ENCODE data around the gene PDE6B. TPM values are rescaled to one million over a fixed set of nuclear protein-coding genes. Genes with fewer than 3 reads are reported as not detected.
A peak's percentile ranks its signal among the peaks of the same experiment; 100 is the strongest.

PDE6B gene
- not detected in 2 replicates for total RNA-seq

GRCh38 chr4:624705-625590, at the start of gene PDE6B:
TSS of gene PDE6B (plus strand) at chr4:625573. CDS start at chr4:625627, 54 bp downstream.
- H3K27me3 ChIP-seq (ENCODE audit: insufficient read depth, low read length) = no peaks in the 10 kb centered on the region
- no peak within 1 kb of the TSS for H3K4me3 ChIP-seq (ENCODE audit: insufficient read depth, low read length)
- no peaks in the 10 kb centered on the region for H3K79me2 ChIP-seq (ENCODE audit: insufficient read depth, low read length)
- no peaks in the 10 kb centered on the region for H4K20me1 ChIP-seq (ENCODE audit: insufficient read depth, low read length)
- H3K4me2 ChIP-seq (ENCODE audit: insufficient read depth, low read length) = no peak within 1 kb of the TSS
- no peaks in the 10 kb centered on the region for H3K36me3 ChIP-seq (ENCODE audit: insufficient read depth, low read length)
- H3K27ac ChIP-seq (ENCODE audit: low read depth, low read length) = no peak within 1 kb of the TSS
- TF ChIP-seq, protein P1, sequence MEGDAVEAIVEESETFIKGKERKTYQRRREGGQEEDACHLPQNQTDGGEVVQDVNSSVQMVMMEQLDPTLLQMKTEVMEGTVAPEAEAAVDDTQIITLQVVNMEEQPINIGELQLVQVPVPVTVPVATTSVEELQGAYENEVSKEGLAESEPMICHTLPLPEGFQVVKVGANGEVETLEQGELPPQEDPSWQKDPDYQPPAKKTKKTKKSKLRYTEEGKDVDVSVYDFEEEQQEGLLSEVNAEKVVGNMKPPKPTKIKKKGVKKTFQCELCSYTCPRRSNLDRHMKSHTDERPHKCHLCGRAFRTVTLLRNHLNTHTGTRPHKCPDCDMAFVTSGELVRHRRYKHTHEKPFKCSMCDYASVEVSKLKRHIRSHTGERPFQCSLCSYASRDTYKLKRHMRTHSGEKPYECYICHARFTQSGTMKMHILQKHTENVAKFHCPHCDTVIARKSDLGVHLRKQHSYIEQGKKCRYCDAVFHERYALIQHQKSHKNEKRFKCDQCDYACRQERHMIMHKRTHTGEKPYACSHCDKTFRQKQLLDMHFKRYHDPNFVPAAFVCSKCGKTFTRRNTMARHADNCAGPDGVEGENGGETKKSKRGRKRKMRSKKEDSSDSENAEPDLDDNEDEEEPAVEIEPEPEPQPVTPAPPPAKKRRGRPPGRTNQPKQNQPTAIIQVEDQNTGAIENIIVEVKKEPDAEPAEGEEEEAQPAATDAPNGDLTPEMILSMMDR (IDR thresholded peaks at IDR 0.05; ENCODE audit: extremely low read depth, low read depth, low read length) = no peak
- no peaks in the 10 kb centered on the region for H3K9me3 ChIP-seq (ENCODE audit: low read depth, low read length)
- H2AFZ ChIP-seq (ENCODE audit: low read length) = no peak within 1 kb of the TSS
- no peaks in the 10 kb centered on the region for H3K4me1 ChIP-seq (ENCODE audit: insufficient read depth, low read length)
- DNase-seq (ENCODE audit: insufficient read length, low spot score, missing footprints) = peak; percentile 72

DNA sequence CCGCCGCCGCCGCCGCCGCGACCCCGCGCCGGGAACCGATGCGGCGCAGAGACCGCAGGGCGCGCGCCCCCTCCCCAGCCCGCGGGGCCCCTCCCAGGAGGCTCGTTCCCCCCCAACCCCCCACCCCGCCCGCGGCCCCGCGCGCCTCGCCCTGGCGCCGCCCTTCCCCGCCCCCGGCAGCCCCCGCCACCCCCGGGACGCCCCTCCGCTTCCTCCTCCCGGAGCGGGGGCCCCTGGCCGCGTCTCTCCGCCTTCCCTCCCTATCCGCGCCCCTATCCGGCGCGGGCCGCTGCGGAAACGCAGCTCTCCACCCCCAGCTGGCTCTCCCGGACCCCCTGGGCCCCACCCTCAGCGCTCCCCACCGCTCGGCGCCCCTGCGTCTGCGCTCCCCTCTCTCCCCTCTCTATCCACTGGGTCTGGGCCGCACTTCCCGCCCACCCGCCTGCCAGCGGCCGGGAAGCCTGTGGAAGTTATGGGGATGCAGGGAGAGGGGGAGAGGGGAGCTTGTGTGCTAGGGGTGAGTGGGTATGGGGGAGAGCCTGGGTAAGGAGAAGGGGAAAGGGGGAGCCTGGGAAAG, 49.0 kb upstream of the PDE6B start, which contains the start of gene TMEM271:
Gene TMEM271 (minus strand): TSS at position 51 of the 577 bp plus-strand sequence. CDS start 233 bp downstream, outside the sequence.
- H3K27ac ChIP-seq (ENCODE audit: low read depth, low read length) = no peak within 1 kb of the TSS
- DNase-seq (ENCODE audit: insufficient read length, low spot score, missing footprints) = peak; percentile 83
- no peaks in the 10 kb centered on the region for H3K79me2 ChIP-seq (ENCODE audit: insufficient read depth, low read length)
- no peaks in the 10 kb centered on the region for H4K20me1 ChIP-seq (ENCODE audit: insufficient read depth, low read length)
- H3K27me3 ChIP-seq (ENCODE audit: insufficient read depth, low read length) = peaks cover 60% of the 10 kb centered on the region
- no peak within 1 kb of the TSS for H3K4me2 ChIP-seq (ENCODE audit: insufficient read depth, low read length)
- H3K36me3 ChIP-seq (ENCODE audit: insufficient read depth, low read length) = no peaks in the 10 kb centered on the region
- no peak within 1 kb of the TSS for H2AFZ ChIP-seq (ENCODE audit: low read length)
- no peaks in the 10 kb centered on the region for H3K9me3 ChIP-seq (ENCODE audit: low read depth, low read length)
- no peaks in the 10 kb centered on the region for H3K4me1 ChIP-seq (ENCODE audit: insufficient read depth, low read length)
- TF ChIP-seq, protein P1 (IDR thresholded peaks at IDR 0.05; ENCODE audit: extremely low read depth, low read depth, low read length) = no peak
- no peak within 1 kb of the TSS for H3K4me3 ChIP-seq (ENCODE audit: insufficient read depth, low read length)

- Histone ChIP-seq H3K4me1 (ENCODE audit: insufficient read depth, low read length) (no peaks in the 10 kb centered on the region), H3K79me2 (ENCODE audit: insufficient read depth, low read length) (no peaks in the 10 kb centered on the region), H3K27ac (ENCODE audit: low read depth, low read length) (no peak overlapping the region), H3K27me3 (ENCODE audit: insufficient read depth, low read length) (peaks cover 60% of the 10 kb centered on the region), H3K36me3 (ENCODE audit: insufficient read depth, low read length) (no peaks in the 10 kb centered on the region), H3K4me3 (ENCODE audit: insufficient read depth, low read length) (no peak overlapping the region), H2AFZ (ENCODE audit: low read length) (no peak overlapping the region), H3K9me3 (ENCODE audit: low read depth, low read length) (no peaks in the 10 kb centered on the region), H3K4me2 (ENCODE audit: insufficient read depth, low read length) (no peak overlapping the region), H4K20me1 (ENCODE audit: insufficient read depth, low read length) (no peaks in the 10 kb centered on the region)
- TF ChIP-seq, protein P1 (IDR thresholded peaks at IDR 0.05; ENCODE audit: extremely low read depth, low read depth, low read length) = no peak
- peak; percentile 79 for DNase-seq (ENCODE audit: insufficient read length, low spot score, missing footprints)
Observed at GRCh38 chr4:576991-577498, 48.3 kb upstream of the PDE6B start.
